Heart right ventricle (tissue), 16 donors: ENCODE data around the gene RAD51B. TPM values are rescaled to one million over a fixed set of nuclear protein-coding genes. Genes with fewer than 3 reads are reported as not detected.

ENCODE experiments used
- ATAC-seq, 8 donors: fragments of 200-7000 bp; cut with Tn5 transposase; one replicate each; pipeline ENCODE4 v1.9.1; 2020; ENCODE audit warnings: mild to moderate bottlenecking in 8 of 8, moderate library complexity in 8 of 8, moderate number of reproducible peaks in 1 of 8
- DNase-seq, 2 donors: peaks; one replicate each; pipeline ENCODE4 v3.0.0-alpha.2; 2020
- H3K27ac ChIP-seq, 10 donors: fragments of 200-600 bp; sonication (generic) in 2 of 10; one replicate each; pipeline versions ENCODE4 v1.5.0 to v1.8.0; 2020 to 2022; ENCODE audit warnings: mild to moderate bottlenecking in 3 of 10
- H3K27me3 ChIP-seq, 7 donors: fragments of 200-600 bp; one replicate each; pipeline ENCODE4 v1.8.0; 2021 to 2022; ENCODE audit warnings: mild to moderate bottlenecking in 2 of 7
- H3K36me3 ChIP-seq, 9 donors: fragments of 200-600 bp; sonication (generic) in 1 of 9; one replicate each; pipeline versions ENCODE4 v1.5.0 to v1.8.0; 2020 to 2022; ENCODE audit warnings: mild to moderate bottlenecking in 2 of 9
- H3K4me1 ChIP-seq, 9 donors: fragments of 200-600 bp; sonication (generic) in 1 of 9; one replicate each; pipeline versions ENCODE4 v1.5.0 to v1.8.0; 2020 to 2022; ENCODE audit warnings: mild to moderate bottlenecking in 4 of 9
- H3K4me3 ChIP-seq, 10 donors: fragments of 200-600 bp; sonication (generic) in 2 of 10; one replicate each; pipeline versions ENCODE4 v1.5.0 to v1.8.0; 2020 to 2022; ENCODE audit warnings: mild to moderate bottlenecking in 7 of 10, moderate library complexity in 2 of 10
- H3K9me3 ChIP-seq, 11 donors: fragments of 200-600 bp in 10 of 11; sonication (generic) in 2 of 11; one replicate each; pipeline versions ENCODE4 v1.5.0 to v1.8.0; 2013 to 2022; ENCODE audit warnings: mild to moderate bottlenecking in 2 of 11, control low read depth in 1 of 11, moderate library complexity in 1 of 11
- CTCF ChIP-seq, 9 donors: fragments of 200-600 bp; sonication (generic) in 2 of 9; IDR thresholded peaks; one replicate each; pipeline versions ENCODE4 v1.5.0 to v1.8.0; 2021 to 2022; ENCODE audit warnings: antibody characterized with exemption in 9 of 9, mild to moderate bottlenecking in 5 of 9, moderate library complexity in 1 of 9
- WGBS, 2 donors: extraction: QIAGEN DNeasy Blood & Tissue Kit; methylation state at CpG; one replicate each; pipeline ENCODE4 v1.1.7; 2013; ENCODE audit warnings: inconsistent platforms in 1 of 2; 5-methylcytosine and 5-hydroxymethylcytosine counted together
- intact Hi-C, 10 donors: fragments of 100-400 bp; cut with DNase I; formaldehyde crosslinking; loops; one replicate each; pipeline versions ENCODE4 v1.11.1 to v1.14.2; 2022
- polyA plus RNA-seq, 2 donors: library from polyadenylated mRNA; stranded (reverse); fragments of 200-250 nt; gene quantifications; one replicate each; pipeline ENCODE4 v1.2.3, GENCODE V29; 2013
- total RNA-seq, 10 donors: library from RNA; stranded (reverse); fragmentation: NEBNext Ultra II Directional in 3 of 10; extraction: Animal tissue kit (Norgen Biotek cat#: 25700) in 3 of 10; gene quantifications; one replicate each; pipeline versions ENCODE4 v1.2.1 to v1.2.4, GENCODE V29; 2021 to 2023
- donor health status: Arrhythmogenic right ventricular cardiomyopathy.
- donor health status: ischemic (EF 13 %, LVEDD 7.1; RV severe dilation, severe dysfunction).
- donor health status: healthy with polysubstance abuse.
- donor health status: DM: no; HTN: yes; CAD: no.
- donor health status: DM: no; HTN: no; CAD: no.
- donor health status: ischemic (EF 25% LVEDD 6.9; RV normal size, moderate dysfunction).
- donor health status: ischemic (EF 25% LVEDD 5.7; RV mildly dilated, moderate dysfunction).
- donor health status: healthy.
- donor health status: DM: yes; HTN: yes; CAD: no.
- donor health status: Ischemic cardiomyopathy.
- donor health status: ischemic (EF 35%, LVEDD 5.7; RV mildly dilated, moderate dysfunction).
- donor health status: nonischemic (EF 11% LVEDD 7.7; RV severe dilation, severe dysfunction).
- donor health status: DM: yes; HTN: yes; CAD: no.
- donor health status: PGD.
- donor health status: ischemic (EF 29% LVEDD 5.4; RV normal size, mild dysfunction).
- donor health status: nonischemic (EF 23%, LVEDD 6.1; RV moderate dilation, normal function).

RAD51B gene
- total and polyA plus RNA-seq, 12 donors: 0.88 to 8.6 (median 3.5) TPM

- H3K27me3 ChIP-seq: no peaks in the 10 kb centered on the region
- no peak overlapping the region for H3K27ac ChIP-seq
- WGBS, 2 donors: 83 to 89% methylated on average over 2 of the region's 2 CpGs
- peaks cover 2 to 30% (median 12%) of the 10 kb centered on the region in 9 donors for H3K4me1 ChIP-seq
- H3K36me3 ChIP-seq: no peaks in the 10 kb centered on the region
- H3K4me3 ChIP-seq: no peak overlapping the region
- intact Hi-C loops: no loop called here
- ATAC-seq: no peak
- no peak for TF ChIP-seq CTCF (IDR thresholded peaks at IDR 0.05)
- no peak for DNase-seq
- no peaks in the 10 kb centered on the region for H3K9me3 ChIP-seq
These were observed 719.1 kb downstream of the RAD51B start for GRCh38 chr14:68538639-68539038.

- Histone ChIP-seq H3K27me3 (no peaks in the 10 kb centered on the region), H3K4me1 (peaks cover 2 to 37% (median 14%) of the 10 kb centered on the region in 9 donors), H3K9me3 (no peaks in the 10 kb centered on the region), H3K27ac (peak overlapping the region in 9 of 10 donors; percentile 6 to 46 (median 29)), H3K4me3 (no peak overlapping the region), H3K36me3 (no peaks in the 10 kb centered on the region)
- WGBS, 2 donors: 56 to 67% methylated on average over 6 of the region's 6 CpGs
- DNase-seq (peak in 1 of 2 donors; percentile 31), ATAC-seq (peak; percentile 39 to 86 (median 74))
- no peak for TF ChIP-seq CTCF (IDR thresholded peaks at IDR 0.05)
- intact Hi-C loops: no loop called here
These were observed 719.7 kb downstream of the RAD51B start for GRCh38 chr14:68539241-68539737.

GRCh38 chr14:68539789-68540188 is 720.2 kb downstream of the RAD51B start:
- 64 to 87% methylated on average over 3 of the region's 3 CpGs for WGBS, 2 donors
- peak in 2 of 8 donors; percentile 8 to 12 for ATAC-seq
- Histone ChIP-seq H3K9me3 (no peaks in the 10 kb centered on the region), H3K4me1 (peaks cover 5 to 42% (median 19%) of the 10 kb centered on the region in 9 donors), H3K27ac (peak overlapping the region in 9 of 10 donors; percentile 6 to 46 (median 29)), H3K36me3 (no peaks in the 10 kb centered on the region), H3K27me3 (no peaks in the 10 kb centered on the region), H3K4me3 (no peak overlapping the region)
- no peak for TF ChIP-seq CTCF (IDR thresholded peaks at IDR 0.05)
- no peak for DNase-seq
- intact Hi-C loops: loop anchor here in 2 of 10 donors (10.0 kb wide), 2 partner anchors 85 to 255 kb away; partner anchors contain the start of gene ZFP36L1 (in 1 of the 2)

GRCh38 chr14:68541178-68541896 is 721.8 kb downstream of the RAD51B start:
- no peak for TF ChIP-seq CTCF (IDR thresholded peaks at IDR 0.05)
- no peaks in the 10 kb centered on the region for H3K36me3 ChIP-seq
- peaks cover 5 to 49% (median 24%) of the 10 kb centered on the region in 9 donors for H3K4me1 ChIP-seq
- WGBS, 2 donors: 93 to 94% methylated on average over 4 of the region's 4 CpGs
- no peak for ATAC-seq
- H3K27ac ChIP-seq: peak overlapping the region in 2 of 10 donors; percentile 7 to 18
- no peaks in the 10 kb centered on the region for H3K9me3 ChIP-seq
- H3K4me3 ChIP-seq: no peak overlapping the region
- DNase-seq: no peak
- H3K27me3 ChIP-seq: no peaks in the 10 kb centered on the region
- intact Hi-C loops: loop anchor here in 2 of 10 donors (10.0 kb wide), 2 partner anchors 83 to 253 kb away; partner anchors contain the start of gene ZFP36L1 (in 1 of the 2)
